Measurements from ENCODE around the gene SPATA7. TPM values are rescaled to one million over a fixed set of nuclear protein-coding genes. Genes with fewer than 3 reads are reported as not detected.

Gene SPATA7
- total RNA-seq, 1 experiment from 2014 or later, result 3.7 TPM

GRCh38 chr14:88359500-88359899, 26.0 kb upstream of the SPATA7 start:
- peaks cover 54% of the 10 kb centered on the region for H3K27me3 Mint-ChIP-seq (ENCODE audit: insufficient read depth, unreplicated experiment)
- intact Hi-C loops (cut with micrococcal nuclease), result no loop called here
- DNase-seq (ENCODE audit: unreplicated experiment), result no peak
- no peaks in the 10 kb centered on the region for H3K9me3 Mint-ChIP-seq (ENCODE audit: unreplicated experiment)
- no peaks in the 10 kb centered on the region for H3K36me3 Mint-ChIP-seq (ENCODE audit: insufficient read depth, unreplicated experiment)
- H3K4me3 Mint-ChIP-seq (ENCODE audit: unreplicated experiment), result no peak overlapping the region
- ChIA-PET CTCF (interaction anchor here (0.9 kb wide), 1 partner anchor 414 kb away, joined by 3 read pairs; no protein-coding TSS in a partner anchor), POLR2A (no interaction called here)
- no peak for TF ChIP-seq CTCF (IDR thresholded peaks at IDR 0.05; ENCODE audit: unreplicated experiment)
- H3K4me1 Mint-ChIP-seq (ENCODE audit: insufficient read depth, unreplicated experiment), result no peaks in the 10 kb centered on the region
- no peak overlapping the region for H3K27ac Mint-ChIP-seq (ENCODE audit: low read depth, unreplicated experiment)
- no TSS peak for BruUV-seq (replicated peaks)

- Mint-ChIP-seq H3K4me1 (ENCODE audit: insufficient read depth, unreplicated experiment) (no peaks in the 10 kb centered on the region), H3K27ac (ENCODE audit: low read depth, unreplicated experiment) (no peak overlapping the region), H3K27me3 (ENCODE audit: insufficient read depth, unreplicated experiment) (peaks cover 53% of the 10 kb centered on the region), H3K4me3 (ENCODE audit: unreplicated experiment) (no peak overlapping the region), H3K36me3 (ENCODE audit: insufficient read depth, unreplicated experiment) (no peaks in the 10 kb centered on the region), H3K9me3 (ENCODE audit: unreplicated experiment) (no peaks in the 10 kb centered on the region)
- no TSS peak for BruUV-seq (replicated peaks)
- ChIA-PET POLR2A (interaction anchor here (0.6 kb wide), 1 partner anchor 1591 kb away, joined by 3 read pairs; no protein-coding TSS in a partner anchor), CTCF (no interaction called here)
- no peak for TF ChIP-seq CTCF (IDR thresholded peaks at IDR 0.05; ENCODE audit: unreplicated experiment)
- DNase-seq (ENCODE audit: unreplicated experiment), result no peak
- intact Hi-C loops (cut with micrococcal nuclease), result no loop called here
Observed at GRCh38 chr14:88363644-88364043, 21.8 kb upstream of the SPATA7 start.

- no TSS peak for BruUV-seq (replicated peaks)
- Mint-ChIP-seq H3K27ac (ENCODE audit: low read depth, unreplicated experiment) (no peak overlapping the region), H3K9me3 (ENCODE audit: unreplicated experiment) (no peaks in the 10 kb centered on the region), H3K4me3 (ENCODE audit: unreplicated experiment) (no peak overlapping the region), H3K36me3 (ENCODE audit: insufficient read depth, unreplicated experiment) (no peaks in the 10 kb centered on the region), H3K4me1 (ENCODE audit: insufficient read depth, unreplicated experiment) (no peaks in the 10 kb centered on the region), H3K27me3 (ENCODE audit: insufficient read depth, unreplicated experiment) (peaks cover 52% of the 10 kb centered on the region)
- ChIA-PET POLR2A (no interaction called here), CTCF (no interaction called here)
- intact Hi-C loops (cut with micrococcal nuclease), result no loop called here
- DNase-seq (ENCODE audit: unreplicated experiment), result no peak
- no peak for TF ChIP-seq CTCF (IDR thresholded peaks at IDR 0.05; ENCODE audit: unreplicated experiment)
Observed at GRCh38 chr14:88364710-88365413, 20.6 kb upstream of the SPATA7 start.

- DNase-seq (ENCODE audit: unreplicated experiment), result no peak
- intact Hi-C loops (cut with micrococcal nuclease), result no loop called here
- no peaks in the 10 kb centered on the region for H3K9me3 Mint-ChIP-seq (ENCODE audit: unreplicated experiment)
- POLR2A ChIA-PET, result no interaction called here
- no peaks in the 10 kb centered on the region for H3K36me3 Mint-ChIP-seq (ENCODE audit: insufficient read depth, unreplicated experiment)
- H3K4me1 Mint-ChIP-seq (ENCODE audit: insufficient read depth, unreplicated experiment), result no peaks in the 10 kb centered on the region
- no TSS peak for BruUV-seq (replicated peaks)
- no peak for TF ChIP-seq CTCF (IDR thresholded peaks at IDR 0.05; ENCODE audit: unreplicated experiment)
- no peak overlapping the region for H3K4me3 Mint-ChIP-seq (ENCODE audit: unreplicated experiment)
- H3K27me3 Mint-ChIP-seq (ENCODE audit: insufficient read depth, unreplicated experiment), result peaks cover 38% of the 10 kb centered on the region
- CTCF ChIA-PET, result interaction anchor here (0.8 to 1.3 kb wide), 2 partner anchors 179 to 180 kb away, joined by 3 read pairs; no protein-coding TSS in a partner anchor
- H3K27ac Mint-ChIP-seq (ENCODE audit: low read depth, unreplicated experiment), result no peak overlapping the region
Observed at GRCh38 chr14:88369496-88369895, 16.0 kb upstream of the SPATA7 start.

Measured in MCF 10A (cell line).